ENCODE results near the gene PTPN11. TPM values are rescaled to one million over a fixed set of nuclear protein-coding genes. Genes with fewer than 3 reads are reported as not detected.

The PTPN11 gene
- polyA plus RNA-seq, 3 donors: 11.1 to 41.9 (median 28.8) TPM

GRCh38 chr12:112418273-112418607 lies 507 bp upstream of the PTPN11 start:
- Histone ChIP-seq H3K4me3 (replicated peaks in 1 of 3; ENCODE audit: low read depth in 2 of 3, low read length in 3 of 3) (peak overlapping the region; percentile 53 to 99 (median 97)), H2AFZ (ENCODE audit: insufficient read depth, low read depth, low read length, poor library complexity, severe bottlenecking) (peak overlapping the region; percentile 100), H3K27ac (ENCODE audit: low read depth in 1 of 2, low read length in 2 of 2) (peak overlapping the region; percentile 85 to 96), H3K9me3 (replicated peaks in 1 of 2; ENCODE audit: control insufficient read depth in 1 of 2, insufficient read depth in 1 of 2, low read length in 2 of 2) (no peaks in the 10 kb centered on the region), H4K20me1 (ENCODE audit: insufficient read depth, low read length) (peaks cover 28% of the 10 kb centered on the region), H3K4me2 (replicated peaks; ENCODE audit: extremely low read depth, low read length, poor library complexity, severe bottlenecking) (peak overlapping the region; percentile 96), H3K9ac (ENCODE audit: insufficient read depth, low read length, poor library complexity, severe bottlenecking) (peak overlapping the region; percentile 96), H3K36me3 (replicated peaks in 1 of 2; ENCODE audit: control insufficient read depth in 1 of 2, insufficient read depth in 2 of 2, low read length in 2 of 2) (no peaks in the 10 kb centered on the region), H3K4me1 (ENCODE audit: control insufficient read depth in 1 of 2, insufficient read depth in 2 of 2, low read length in 2 of 2) (peaks cover 19 to 24% of the 10 kb centered on the region in 2 donors), H3K79me2 (ENCODE audit: insufficient read depth, low read length) (peaks cover 49% of the 10 kb centered on the region), H3K27me3 (ENCODE audit: control insufficient read depth in 2 of 2, insufficient read depth in 2 of 2, low read length in 2 of 2) (no peaks in the 10 kb centered on the region)
- Mint-ChIP-seq H3K9me3 (peaks cover 0 to under 1% (median 0%) of the 10 kb centered on the region in 7 donors), H3K36me3 (peaks cover 4 to 7% of the 10 kb centered on the region in 2 donors), H3K27ac (peak overlapping the region; percentile 94 to 98 (median 96)), H3K4me1 (peaks cover 21% of the 10 kb centered on the region), H3K4me3 (peak overlapping the region; percentile 90 to 95), H3K27me3 (ENCODE audit: low read depth in 3 of 3) (no peaks in the 10 kb centered on the region)
- DNase-seq: no peak
- intact Hi-C loops (cut with micrococcal nuclease): loop anchor here in 1 of 2 donors (5.0 kb wide), 1 partner anchor 36 kb away; the partner anchor contains the start of gene HECTD4
- WGBS (ENCODE audit: insufficient coverage): 3% methylated on average over 13 of the region's 18 CpGs
- TF ChIP-seq CTCF (IDR thresholded peaks at IDR 0.05): no peak

DNA sequence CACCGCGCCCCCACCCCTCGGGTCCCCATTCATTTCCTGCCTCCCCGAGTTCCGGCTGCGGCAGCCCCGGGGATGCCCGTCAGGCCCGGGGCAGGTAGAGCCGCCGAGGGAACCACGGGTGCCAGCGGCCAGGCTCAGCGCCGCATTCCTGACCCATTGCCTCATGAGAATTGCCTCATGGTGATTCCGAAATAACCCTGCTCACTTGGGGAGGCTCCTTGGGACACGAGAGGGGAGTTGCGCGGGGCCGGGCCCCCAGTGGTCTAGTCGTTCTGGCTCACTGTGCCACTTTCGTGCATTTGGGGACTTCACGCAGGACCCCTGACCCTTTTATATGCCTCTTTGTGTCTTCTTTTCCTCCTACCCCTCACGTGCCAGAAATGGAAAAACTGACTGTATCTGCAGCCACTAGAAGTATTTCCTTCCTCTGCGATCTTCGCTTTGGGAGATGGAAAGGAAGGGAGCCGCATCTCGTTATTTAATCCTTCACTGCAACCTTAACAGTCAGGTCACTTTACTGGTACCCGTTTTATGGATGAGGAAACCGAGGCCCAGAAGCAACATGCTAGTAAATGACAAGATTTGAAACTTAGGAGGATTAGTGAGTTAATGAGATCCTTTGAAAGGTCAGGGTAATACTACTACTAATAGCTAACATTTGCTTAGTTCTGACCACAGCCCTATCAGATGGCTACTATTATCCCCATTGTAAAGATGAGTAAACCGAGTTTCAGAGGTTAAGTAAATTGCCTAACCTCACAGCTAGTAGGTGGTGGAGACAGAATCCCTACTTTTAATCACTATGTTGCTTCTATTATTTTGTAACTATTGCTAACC lies 768 bp downstream of the PTPN11 start:
- Histone ChIP-seq H3K9ac (ENCODE audit: insufficient read depth, low read length, poor library complexity, severe bottlenecking) (peak overlapping the region; percentile 96), H3K4me2 (replicated peaks; ENCODE audit: extremely low read depth, low read length, poor library complexity, severe bottlenecking) (peak overlapping the region; percentile 96), H2AFZ (ENCODE audit: insufficient read depth, low read depth, low read length, poor library complexity, severe bottlenecking) (peak overlapping the region; percentile 100), H3K27ac (ENCODE audit: low read depth in 1 of 2, low read length in 2 of 2) (peak overlapping the region; percentile 85 to 96), H4K20me1 (ENCODE audit: insufficient read depth, low read length) (peaks cover 40% of the 10 kb centered on the region), H3K36me3 (replicated peaks in 1 of 2; ENCODE audit: control insufficient read depth in 1 of 2, insufficient read depth in 2 of 2, low read length in 2 of 2) (no peaks in the 10 kb centered on the region), H3K4me3 (replicated peaks in 1 of 3; ENCODE audit: low read depth in 2 of 3, low read length in 3 of 3) (peak overlapping the region; percentile 53 to 99 (median 97)), H3K4me1 (ENCODE audit: control insufficient read depth in 1 of 2, insufficient read depth in 2 of 2, low read length in 2 of 2) (peaks cover 19 to 24% of the 10 kb centered on the region in 2 donors), H3K79me2 (ENCODE audit: insufficient read depth, low read length) (peaks cover 62% of the 10 kb centered on the region), H3K27me3 (ENCODE audit: control insufficient read depth in 2 of 2, insufficient read depth in 2 of 2, low read length in 2 of 2) (no peaks in the 10 kb centered on the region), H3K9me3 (replicated peaks in 1 of 2; ENCODE audit: control insufficient read depth in 1 of 2, insufficient read depth in 1 of 2, low read length in 2 of 2) (no peaks in the 10 kb centered on the region)
- no peaks in the 10 kb centered on the region for H3K27me3 Mint-ChIP-seq (ENCODE audit: low read depth in 3 of 3)
- intact Hi-C loops (cut with micrococcal nuclease): loop anchor here (1.0 to 5.0 kb wide), 3 partner anchors 10 to 37 kb away; partner anchors contain the start of genes HECTD4 (in 1 of the 2) and RPL6 (in 1 of the 2)
- WGBS (ENCODE audit: insufficient coverage): under 1% methylated on average over 22 of the region's 31 CpGs
- TF ChIP-seq CTCF (IDR thresholded peaks at IDR 0.05): peak; percentile 25
- H3K4me1 Mint-ChIP-seq: peaks cover 25% of the 10 kb centered on the region
- H3K9me3 Mint-ChIP-seq: no peaks in the 10 kb centered on the region
- DNase-seq: peak; percentile 43 to 70 (median 62)
- H3K27ac Mint-ChIP-seq: peak overlapping the region; percentile 78 to 91 (median 86)
- peaks cover 5 to 7% of the 10 kb centered on the region in 2 donors for H3K36me3 Mint-ChIP-seq
- peak overlapping the region; percentile 89 to 92 for H3K4me3 Mint-ChIP-seq

Measured in CD14-positive monocyte (primary cell).